ENCODE results near the gene TAX1BP1. TPM values are rescaled to one million over a fixed set of nuclear protein-coding genes. Genes with fewer than 3 reads are reported as not detected.
A peak's percentile ranks its signal among the peaks of the same experiment; 100 is the strongest.

The TAX1BP1 gene
- total and polyA plus RNA-seq, 4 donors = 35.7 to 57.1 (median 52.9) TPM

GRCh38 chr7:27777662-27778061 lies 37.7 kb downstream of the TAX1BP1 start:
- no peak for DNase-seq (ENCODE audit: low spot score)
- Histone ChIP-seq H3K9me3 (ENCODE audit: control insufficient read depth in 4 of 4, low read length in 3 of 4) (no peaks in the 10 kb centered on the region), H3K4me3 (ENCODE audit: low read depth in 1 of 3, low read length in 3 of 3) (no peak overlapping the region), H3K27me3 (ENCODE audit: control insufficient read depth in 4 of 4, insufficient read depth in 4 of 4, low read length in 3 of 4) (no peaks in the 10 kb centered on the region), H3K9ac (ENCODE audit: low read depth in 1 of 2, low read length in 2 of 2) (no peak overlapping the region), H3K27ac (ENCODE audit: low read depth in 1 of 2, low read length in 2 of 2) (no peak overlapping the region), H3K4me1 (ENCODE audit: control insufficient read depth in 4 of 4, insufficient read depth in 4 of 4, low read length in 3 of 4) (peaks cover 0 to 9% (median 5%) of the 10 kb centered on the region in 4 donors), H3K36me3 (ENCODE audit: control insufficient read depth in 4 of 4, insufficient read depth in 3 of 4, low read depth in 1 of 4, low read length in 3 of 4) (peaks cover 0 to 4% (median 0%) of the 10 kb centered on the region in 4 donors)
- 29% methylated on average over 2 of the region's 2 CpGs for WGBS
- TF ChIP-seq RXRA (IDR thresholded peaks at IDR 0.05) (peak in 1 of 2 donors; percentile 15), TAF1 (conservative IDR thresholded peaks at IDR 0.05) (no peak)
- TF ChIP-seq, protein P1, sequence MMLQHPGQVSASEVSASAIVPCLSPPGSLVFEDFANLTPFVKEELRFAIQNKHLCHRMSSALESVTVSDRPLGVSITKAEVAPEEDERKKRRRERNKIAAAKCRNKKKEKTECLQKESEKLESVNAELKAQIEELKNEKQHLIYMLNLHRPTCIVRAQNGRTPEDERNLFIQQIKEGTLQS (IDR thresholded peaks at IDR 0.05) = no peak

- no peak overlapping the region for H3K9ac ChIP-seq (ENCODE audit: low read depth in 1 of 2, low read length in 2 of 2)
- H3K27me3 ChIP-seq (ENCODE audit: control insufficient read depth in 4 of 4, insufficient read depth in 4 of 4, low read length in 3 of 4) = no peaks in the 10 kb centered on the region
- H3K36me3 ChIP-seq (ENCODE audit: control insufficient read depth in 4 of 4, insufficient read depth in 3 of 4, low read depth in 1 of 4, low read length in 3 of 4) = no peaks in the 10 kb centered on the region
- H3K4me3 ChIP-seq (ENCODE audit: low read depth in 1 of 3, low read length in 3 of 3) = no peak overlapping the region
- no peak overlapping the region for H3K27ac ChIP-seq (ENCODE audit: low read depth in 1 of 2, low read length in 2 of 2)
- TF ChIP-seq FOXA1 (IDR thresholded peaks at IDR 0.05) = no peak
- TF ChIP-seq HNF4A (conservative IDR thresholded peaks at IDR 0.05) = no peak
- H3K4me1 ChIP-seq (ENCODE audit: control insufficient read depth in 4 of 4, insufficient read depth in 4 of 4, low read length in 3 of 4) = peaks cover 4 to 14% (median 10%) of the 10 kb centered on the region in 4 donors
- no peaks in the 10 kb centered on the region for H3K9me3 ChIP-seq (ENCODE audit: control insufficient read depth in 4 of 4, low read length in 3 of 4)
- DNase-seq (ENCODE audit: low spot score) = no peak
Observed at GRCh38 chr7:27779873-27780272, 39.9 kb downstream of the TAX1BP1 start.

DNA sequence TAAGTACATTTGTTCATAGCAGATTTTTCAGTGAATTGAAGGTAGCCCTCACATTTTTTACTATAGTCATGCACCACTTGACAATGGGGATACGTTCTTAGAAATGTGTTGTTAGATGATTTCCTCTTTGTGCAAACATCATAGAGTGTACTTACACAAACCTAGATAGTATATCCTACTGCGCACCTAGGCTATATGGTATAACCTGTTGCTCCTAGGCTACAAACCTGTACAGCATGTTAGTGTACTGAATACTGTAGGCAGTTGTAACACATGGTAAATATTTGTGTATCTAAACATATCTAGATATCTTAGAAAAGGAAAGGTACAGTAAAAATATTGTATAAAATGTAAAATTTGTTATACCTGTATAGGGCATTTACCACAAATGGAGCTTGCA lies 41.2 kb downstream of the TAX1BP1 start:
- H3K9me3 ChIP-seq (ENCODE audit: control insufficient read depth in 4 of 4, low read length in 3 of 4) = no peaks in the 10 kb centered on the region
- no peak overlapping the region for H3K9ac ChIP-seq (ENCODE audit: low read depth in 1 of 2, low read length in 2 of 2)
- DNase-seq (ENCODE audit: low spot score) = no peak
- 96% methylated on average over 2 of the region's 2 CpGs for WGBS
- no peaks in the 10 kb centered on the region for H3K27me3 ChIP-seq (ENCODE audit: control insufficient read depth in 4 of 4, insufficient read depth in 4 of 4, low read length in 3 of 4)
- TF ChIP-seq, protein P2, sequence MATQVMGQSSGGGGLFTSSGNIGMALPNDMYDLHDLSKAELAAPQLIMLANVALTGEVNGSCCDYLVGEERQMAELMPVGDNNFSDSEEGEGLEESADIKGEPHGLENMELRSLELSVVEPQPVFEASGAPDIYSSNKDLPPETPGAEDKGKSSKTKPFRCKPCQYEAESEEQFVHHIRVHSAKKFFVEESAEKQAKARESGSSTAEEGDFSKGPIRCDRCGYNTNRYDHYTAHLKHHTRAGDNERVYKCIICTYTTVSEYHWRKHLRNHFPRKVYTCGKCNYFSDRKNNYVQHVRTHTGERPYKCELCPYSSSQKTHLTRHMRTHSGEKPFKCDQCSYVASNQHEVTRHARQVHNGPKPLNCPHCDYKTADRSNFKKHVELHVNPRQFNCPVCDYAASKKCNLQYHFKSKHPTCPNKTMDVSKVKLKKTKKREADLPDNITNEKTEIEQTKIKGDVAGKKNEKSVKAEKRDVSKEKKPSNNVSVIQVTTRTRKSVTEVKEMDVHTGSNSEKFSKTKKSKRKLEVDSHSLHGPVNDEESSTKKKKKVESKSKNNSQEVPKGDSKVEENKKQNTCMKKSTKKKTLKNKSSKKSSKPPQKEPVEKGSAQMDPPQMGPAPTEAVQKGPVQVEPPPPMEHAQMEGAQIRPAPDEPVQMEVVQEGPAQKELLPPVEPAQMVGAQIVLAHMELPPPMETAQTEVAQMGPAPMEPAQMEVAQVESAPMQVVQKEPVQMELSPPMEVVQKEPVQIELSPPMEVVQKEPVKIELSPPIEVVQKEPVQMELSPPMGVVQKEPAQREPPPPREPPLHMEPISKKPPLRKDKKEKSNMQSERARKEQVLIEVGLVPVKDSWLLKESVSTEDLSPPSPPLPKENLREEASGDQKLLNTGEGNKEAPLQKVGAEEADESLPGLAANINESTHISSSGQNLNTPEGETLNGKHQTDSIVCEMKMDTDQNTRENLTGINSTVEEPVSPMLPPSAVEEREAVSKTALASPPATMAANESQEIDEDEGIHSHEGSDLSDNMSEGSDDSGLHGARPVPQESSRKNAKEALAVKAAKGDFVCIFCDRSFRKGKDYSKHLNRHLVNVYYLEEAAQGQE (IDR thresholded peaks at IDR 0.05) = no peak
- no peak for TF ChIP-seq HNF4A (conservative IDR thresholded peaks at IDR 0.05)
- no peak for TF ChIP-seq EGR1 (IDR thresholded peaks at IDR 0.05; ENCODE audit: low read depth in 2 of 2)
- TF ChIP-seq RXRA (IDR thresholded peaks at IDR 0.05) = no peak
- TF ChIP-seq, protein P3, sequence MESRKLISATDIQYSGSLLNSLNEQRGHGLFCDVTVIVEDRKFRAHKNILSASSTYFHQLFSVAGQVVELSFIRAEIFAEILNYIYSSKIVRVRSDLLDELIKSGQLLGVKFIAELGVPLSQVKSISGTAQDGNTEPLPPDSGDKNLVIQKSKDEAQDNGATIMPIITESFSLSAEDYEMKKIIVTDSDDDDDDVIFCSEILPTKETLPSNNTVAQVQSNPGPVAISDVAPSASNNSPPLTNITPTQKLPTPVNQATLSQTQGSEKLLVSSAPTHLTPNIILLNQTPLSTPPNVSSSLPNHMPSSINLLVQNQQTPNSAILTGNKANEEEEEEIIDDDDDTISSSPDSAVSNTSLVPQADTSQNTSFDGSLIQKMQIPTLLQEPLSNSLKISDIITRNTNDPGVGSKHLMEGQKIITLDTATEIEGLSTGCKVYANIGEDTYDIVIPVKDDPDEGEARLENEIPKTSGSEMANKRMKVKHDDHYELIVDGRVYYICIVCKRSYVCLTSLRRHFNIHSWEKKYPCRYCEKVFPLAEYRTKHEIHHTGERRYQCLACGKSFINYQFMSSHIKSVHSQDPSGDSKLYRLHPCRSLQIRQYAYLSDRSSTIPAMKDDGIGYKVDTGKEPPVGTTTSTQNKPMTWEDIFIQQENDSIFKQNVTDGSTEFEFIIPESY (IDR thresholded peaks at IDR 0.05) = no peak
- TF ChIP-seq, protein P1 (IDR thresholded peaks at IDR 0.05) = no peak
- no peak overlapping the region for H3K4me3 ChIP-seq (ENCODE audit: low read depth in 1 of 3, low read length in 3 of 3)
- H3K4me1 ChIP-seq (ENCODE audit: control insufficient read depth in 4 of 4, insufficient read depth in 4 of 4, low read length in 3 of 4) = peaks cover 4 to 14% (median 10%) of the 10 kb centered on the region in 4 donors
- H3K36me3 ChIP-seq (ENCODE audit: control insufficient read depth in 4 of 4, insufficient read depth in 3 of 4, low read depth in 1 of 4, low read length in 3 of 4) = peaks cover 0 to 5% (median 5%) of the 10 kb centered on the region in 4 donors
- no peak overlapping the region for H3K27ac ChIP-seq (ENCODE audit: low read depth in 1 of 2, low read length in 2 of 2)

Measured in liver (tissue), 9 donors.